C4-2B (cell line): ENCODE results near the gene ADD2.

Experiments
- ZFX ChIP-seq: fragments of 450-650 bp; IDR thresholded peaks from 2 replicates; pipeline ENCODE4 v1.6.1; 2017
- TF ChIP-seq, protein P1 (sequence below): fragments of 450-650 bp; conservative IDR thresholded peaks from 2 replicates; pipeline ENCODE4 v1.5.1; 2017; ENCODE audit warnings: mild to moderate bottlenecking

- TF ChIP-seq, protein P1, sequence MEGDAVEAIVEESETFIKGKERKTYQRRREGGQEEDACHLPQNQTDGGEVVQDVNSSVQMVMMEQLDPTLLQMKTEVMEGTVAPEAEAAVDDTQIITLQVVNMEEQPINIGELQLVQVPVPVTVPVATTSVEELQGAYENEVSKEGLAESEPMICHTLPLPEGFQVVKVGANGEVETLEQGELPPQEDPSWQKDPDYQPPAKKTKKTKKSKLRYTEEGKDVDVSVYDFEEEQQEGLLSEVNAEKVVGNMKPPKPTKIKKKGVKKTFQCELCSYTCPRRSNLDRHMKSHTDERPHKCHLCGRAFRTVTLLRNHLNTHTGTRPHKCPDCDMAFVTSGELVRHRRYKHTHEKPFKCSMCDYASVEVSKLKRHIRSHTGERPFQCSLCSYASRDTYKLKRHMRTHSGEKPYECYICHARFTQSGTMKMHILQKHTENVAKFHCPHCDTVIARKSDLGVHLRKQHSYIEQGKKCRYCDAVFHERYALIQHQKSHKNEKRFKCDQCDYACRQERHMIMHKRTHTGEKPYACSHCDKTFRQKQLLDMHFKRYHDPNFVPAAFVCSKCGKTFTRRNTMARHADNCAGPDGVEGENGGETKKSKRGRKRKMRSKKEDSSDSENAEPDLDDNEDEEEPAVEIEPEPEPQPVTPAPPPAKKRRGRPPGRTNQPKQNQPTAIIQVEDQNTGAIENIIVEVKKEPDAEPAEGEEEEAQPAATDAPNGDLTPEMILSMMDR: no peak
- TF ChIP-seq ZFX: no peak
These were observed 112.2 kb downstream of the ADD2 start for GRCh38 chr2:70655786-70656185.
